SK-N-SH (cell line): ENCODE measurements around the gene LIN9. TPM values are rescaled to one million over a fixed set of nuclear protein-coding genes. Genes with fewer than 3 reads are reported as not detected.

Experiments
- CTCF ChIA-PET: fragments of 300-600, 350-600 bp; formaldehyde crosslinking; extraction: SDS; loops from one replicate; lab custom pipeline; 2021; lab: Yijun Ruan, JAX
- POLR2A ChIA-PET: fragments of 350-600 bp; sonication (Branson Sonifier 250); formaldehyde crosslinking; extraction: SDS; loops from one replicate; lab custom pipeline; 2020; ENCODE audit warnings: antibody characterized with exemption, inconsistent platforms; lab: Yijun Ruan, JAX
- DNase-seq: peaks from one replicate; pipeline ENCODE4 v3.0.0; 2012
- H2AFZ ChIP-seq: fragments of 200-600 bp; sonication (generic); 2 replicates; pipeline ENCODE4 v1.8.1; 2016; ENCODE audit warnings: antibody characterized with exemption, mild to moderate bottlenecking, low read depth
- H3F3A ChIP-seq: fragments of 200-600 bp; sonication (generic); replicated peaks from 2 replicates; pipeline ENCODE3; 2016; ENCODE audit warnings: antibody characterized with exemption, mild to moderate bottlenecking; ENCODE audit not compliant: insufficient read depth
- H3K27ac ChIP-seq, 2 experiments: fragments of 200-500 bp in 1 of 2; fragments of 200-600 bp in 1 of 2; sonication (Bioruptor generic) in 1 of 2; sonication (generic), shearing (Covaris generic) in 1 of 2; 2 replicates each; pipeline versions ENCODE4 v1.5.1 to v1.6.1; 2014 to 2016; ENCODE audit warnings: low read depth in 2 of 2, inconsistent platforms in 1 of 2, low read length in 1 of 2, mild to moderate bottlenecking in 1 of 2, mixed read lengths in 1 of 2
- H3K27me3 ChIP-seq: fragments of 200-600 bp; sonication (generic), shearing (Covaris generic); 2 replicates; pipeline ENCODE4 v1.6.1; 2016; ENCODE audit warnings: mixed run types; ENCODE audit not compliant: insufficient read depth
- H3K36me3 ChIP-seq, 2 experiments: fragments of 200-500 bp in 1 of 2; fragments of 200-600 bp in 1 of 2; sonication (Bioruptor generic) in 1 of 2; sonication (generic) in 1 of 2; replicated peaks in 1 of 2; 2 replicates each; pipeline versions ENCODE3 to v1.5.1; 2014 to 2016; ENCODE audit warnings: low read length in 1 of 2, mild to moderate bottlenecking in 1 of 2; ENCODE audit not compliant: insufficient read depth in 2 of 2, control insufficient read depth in 1 of 2
- H3K4me1 ChIP-seq, 2 experiments: fragments of 200-500 bp in 1 of 2; fragments of 200-600 bp in 1 of 2; sonication (Bioruptor generic) in 1 of 2; sonication (generic), shearing (Covaris generic) in 1 of 2; 2 replicates each; pipeline versions ENCODE4 v1.5.1 to v1.6.1; 2014 to 2016; ENCODE audit warnings: low read depth in 1 of 2, low read length in 1 of 2, mixed run types in 1 of 2; ENCODE audit not compliant: insufficient read depth in 2 of 2, control insufficient read depth in 1 of 2
- H3K4me2 ChIP-seq: fragments of 200-600 bp; sonication (generic), shearing (Covaris generic); 2 replicates; pipeline ENCODE4 v1.6.1; 2017; ENCODE audit warnings: mixed run types
- H3K4me3 ChIP-seq, 2 experiments: fragments of 200-500 bp in 1 of 2; fragments of 200-600 bp in 1 of 2; sonication (Bioruptor generic) in 1 of 2; sonication (generic), shearing (Covaris generic) in 1 of 2; 2 replicates each; pipeline versions ENCODE4 v1.5.1 to v1.8.1; 2014 to 2016; ENCODE audit warnings: low read depth in 2 of 2, inconsistent platforms in 1 of 2, low read length in 1 of 2, mild to moderate bottlenecking in 1 of 2, mixed read lengths in 1 of 2, moderate library complexity in 1 of 2
- H3K79me2 ChIP-seq: fragments of 200-600 bp; sonication (generic); 2 replicates; pipeline ENCODE4 v1.8.1; 2017; ENCODE audit warnings: mild to moderate bottlenecking; ENCODE audit not compliant: insufficient read depth
- H3K9ac ChIP-seq: fragments of 200-600 bp; sonication (generic); 2 replicates; pipeline ENCODE4 v1.6.1; 2017; ENCODE audit warnings: mixed run types
- H3K9me2 ChIP-seq: fragments of 200-600 bp; sonication (generic); 2 replicates; pipeline ENCODE4 v1.6.1; 2017; ENCODE audit warnings: mixed run types
- H3K9me3 ChIP-seq: fragments of 200-600 bp; sonication (generic); 2 replicates; pipeline ENCODE4 v1.6.1; 2017; ENCODE audit warnings: mixed run types, mild to moderate bottlenecking, moderate library complexity
- H4K20me1 ChIP-seq: fragments of 200-600 bp; sonication (generic); 2 replicates; pipeline ENCODE4 v1.6.1; 2017; ENCODE audit warnings: mild to moderate bottlenecking, mixed run types; ENCODE audit not compliant: insufficient read depth
- EZH2phosphoT487 ChIP-seq: fragments of 200-600 bp; sonication (generic); IDR thresholded peaks from 2 replicates; pipeline ENCODE4 v1.6.1; 2017; ENCODE audit warnings: low read depth, mixed run types, mild to moderate bottlenecking, antibody characterized with exemption, moderate library complexity, borderline replicate concordance
- FOSL2 ChIP-seq: IDR thresholded peaks from 2 replicates; pipeline ENCODE4 v1.4.0; 2012; ENCODE audit warnings: low read depth, mild to moderate bottlenecking, moderate library complexity, borderline replicate concordance
- FOXJ3 ChIP-seq: sonication (generic); formaldehyde crosslinking; IDR thresholded peaks from 2 replicates; pipeline ENCODE4 v1.5.1; 2020; ENCODE audit warnings: mild to moderate bottlenecking, missing genetic modification reagents
- FOXM1 ChIP-seq: IDR thresholded peaks from 2 replicates; pipeline ENCODE4 v1.4.0; 2012; ENCODE audit warnings: low read depth, mild to moderate bottlenecking
- GATA2 ChIP-seq: sonication (generic); formaldehyde crosslinking; IDR thresholded peaks from 2 replicates; pipeline ENCODE4 v1.5.0; 2020; ENCODE audit warnings: mild to moderate bottlenecking, missing genetic modification reagents
- MAX ChIP-seq: IDR thresholded peaks from 2 replicates; pipeline ENCODE4 v1.4.0; 2012; ENCODE audit warnings: low read depth
- MEF2A ChIP-seq: IDR thresholded peaks from 2 replicates; pipeline ENCODE4 v1.4.0; 2012; ENCODE audit warnings: low read depth, borderline replicate concordance
- PBX3 ChIP-seq: IDR thresholded peaks from 2 replicates; pipeline ENCODE4; 2012
- RAD21 ChIP-seq: IDR thresholded peaks from 2 replicates; pipeline ENCODE4 v1.6.1; 2012; ENCODE audit warnings: mild to moderate bottlenecking, low read length
- RXRA ChIP-seq: IDR thresholded peaks from 2 replicates; pipeline ENCODE4 v1.4.0; 2012; ENCODE audit warnings: low read depth, mild to moderate bottlenecking, borderline replicate concordance
- SIN3A ChIP-seq: IDR thresholded peaks from 2 replicates; pipeline ENCODE4 v1.6.1; 2012; ENCODE audit warnings: low read depth, mild to moderate bottlenecking, low read length, moderate library complexity, borderline replicate concordance
- TCF12 ChIP-seq: IDR thresholded peaks from 2 replicates; pipeline ENCODE4 v1.4.0; 2012
- YY1 ChIP-seq: IDR thresholded peaks from 2 replicates; pipeline ENCODE4 v1.4.0; 2012; ENCODE audit warnings: low read depth, mild to moderate bottlenecking
- WGBS: methylation state at CpG from one replicate; pipeline ENCODE4 v1.1.6; 2017; ENCODE audit warnings: low lambda C conversion rate; 5-methylcytosine and 5-hydroxymethylcytosine counted together
- polyA plus RNA-seq, 3 experiments: library from polyadenylated mRNA; depleted of rRNA; stranded (reverse); fragments of >200 nt; gene quantifications; 2 replicates each; pipeline ENCODE4 v1.2.3, GENCODE V29; 2012
- TF ChIP-seq, protein P1 (sequence below): fragments of 200-600 bp; sonication (generic); IDR thresholded peaks from 2 replicates; pipeline ENCODE4 v1.6.1; 2017; ENCODE audit warnings: antibody characterized with exemption, mild to moderate bottlenecking, moderate library complexity
- TF ChIP-seq, protein P2 (sequence below): fragments of 150-350 bp; IDR thresholded peaks from 2 replicates; pipeline ENCODE4 v1.6.1; 2017; ENCODE audit warnings: antibody characterized with exemption, low read length, low read depth, borderline replicate concordance
- TF ChIP-seq, protein P3 (sequence below): fragments of 150-350 bp; IDR thresholded peaks from 2 replicates; pipeline ENCODE4 v1.6.1; 2016; ENCODE audit warnings: mild to moderate bottlenecking, low read depth, low read length

The LIN9 gene
- polyA plus RNA-seq, 1 of the 3 experiments (the other 2 are of a cell fraction) = 1.7 TPM

- no peaks in the 10 kb centered on the region for H3K36me3 ChIP-seq
- H3K4me1 ChIP-seq = no peaks in the 10 kb centered on the region
- POLR2A ChIA-PET = no interaction called here
- DNase-seq = no peak
- H4K20me1 ChIP-seq = no peaks in the 10 kb centered on the region
- H3K9me2 ChIP-seq = no peaks in the 10 kb centered on the region
- CTCF ChIA-PET = interaction anchor here (0.6 to 1.7 kb wide), 2 partner anchors 11 to 12 kb away, joined by 3 to 8 read pairs; no protein-coding TSS in a partner anchor
- H3K4me3 ChIP-seq = no peak overlapping the region
- 79% methylated on average over 10 of the region's 10 CpGs for WGBS
- no peaks in the 10 kb centered on the region for H3K27me3 ChIP-seq
- H3K4me2 ChIP-seq = no peak overlapping the region
- TF ChIP-seq YY1 = no peak
- TF ChIP-seq MAX = no peak
- TF ChIP-seq FOXM1 = no peak
- TF ChIP-seq GATA2 = no peak
- no peak for TF ChIP-seq RAD21
- TF ChIP-seq TCF12 = no peak
- TF ChIP-seq, protein P1, sequence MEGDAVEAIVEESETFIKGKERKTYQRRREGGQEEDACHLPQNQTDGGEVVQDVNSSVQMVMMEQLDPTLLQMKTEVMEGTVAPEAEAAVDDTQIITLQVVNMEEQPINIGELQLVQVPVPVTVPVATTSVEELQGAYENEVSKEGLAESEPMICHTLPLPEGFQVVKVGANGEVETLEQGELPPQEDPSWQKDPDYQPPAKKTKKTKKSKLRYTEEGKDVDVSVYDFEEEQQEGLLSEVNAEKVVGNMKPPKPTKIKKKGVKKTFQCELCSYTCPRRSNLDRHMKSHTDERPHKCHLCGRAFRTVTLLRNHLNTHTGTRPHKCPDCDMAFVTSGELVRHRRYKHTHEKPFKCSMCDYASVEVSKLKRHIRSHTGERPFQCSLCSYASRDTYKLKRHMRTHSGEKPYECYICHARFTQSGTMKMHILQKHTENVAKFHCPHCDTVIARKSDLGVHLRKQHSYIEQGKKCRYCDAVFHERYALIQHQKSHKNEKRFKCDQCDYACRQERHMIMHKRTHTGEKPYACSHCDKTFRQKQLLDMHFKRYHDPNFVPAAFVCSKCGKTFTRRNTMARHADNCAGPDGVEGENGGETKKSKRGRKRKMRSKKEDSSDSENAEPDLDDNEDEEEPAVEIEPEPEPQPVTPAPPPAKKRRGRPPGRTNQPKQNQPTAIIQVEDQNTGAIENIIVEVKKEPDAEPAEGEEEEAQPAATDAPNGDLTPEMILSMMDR = no peak
- no peak for TF ChIP-seq MEF2A
- TF ChIP-seq EZH2phosphoT487 = no peak
- no peak for TF ChIP-seq SIN3A
- TF ChIP-seq, protein P2, sequence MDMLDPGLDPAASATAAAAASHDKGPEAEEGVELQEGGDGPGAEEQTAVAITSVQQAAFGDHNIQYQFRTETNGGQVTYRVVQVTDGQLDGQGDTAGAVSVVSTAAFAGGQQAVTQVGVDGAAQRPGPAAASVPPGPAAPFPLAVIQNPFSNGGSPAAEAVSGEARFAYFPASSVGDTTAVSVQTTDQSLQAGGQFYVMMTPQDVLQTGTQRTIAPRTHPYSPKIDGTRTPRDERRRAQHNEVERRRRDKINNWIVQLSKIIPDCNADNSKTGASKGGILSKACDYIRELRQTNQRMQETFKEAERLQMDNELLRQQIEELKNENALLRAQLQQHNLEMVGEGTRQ = no peak
- TF ChIP-seq, protein P3, sequence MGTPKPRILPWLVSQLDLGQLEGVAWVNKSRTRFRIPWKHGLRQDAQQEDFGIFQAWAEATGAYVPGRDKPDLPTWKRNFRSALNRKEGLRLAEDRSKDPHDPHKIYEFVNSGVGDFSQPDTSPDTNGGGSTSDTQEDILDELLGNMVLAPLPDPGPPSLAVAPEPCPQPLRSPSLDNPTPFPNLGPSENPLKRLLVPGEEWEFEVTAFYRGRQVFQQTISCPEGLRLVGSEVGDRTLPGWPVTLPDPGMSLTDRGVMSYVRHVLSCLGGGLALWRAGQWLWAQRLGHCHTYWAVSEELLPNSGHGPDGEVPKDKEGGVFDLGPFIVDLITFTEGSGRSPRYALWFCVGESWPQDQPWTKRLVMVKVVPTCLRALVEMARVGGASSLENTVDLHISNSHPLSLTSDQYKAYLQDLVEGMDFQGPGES = no peak
- TF ChIP-seq RXRA = no peak
- no peaks in the 10 kb centered on the region for H3K9me3 ChIP-seq
- no peak overlapping the region for H2AFZ ChIP-seq
- no peak overlapping the region for H3K27ac ChIP-seq
- H3K79me2 ChIP-seq = no peaks in the 10 kb centered on the region
- no peaks in the 10 kb centered on the region for H3F3A ChIP-seq
- H3K9ac ChIP-seq = no peak overlapping the region
Observed at GRCh38 chr1:226320930-226321329, 12.0 kb upstream of the LIN9 start.

GRCh38 chr1:226318471-226318870 is 9.5 kb upstream of the LIN9 start:
- no peaks in the 10 kb centered on the region for H3K27me3 ChIP-seq
- H4K20me1 ChIP-seq = no peaks in the 10 kb centered on the region
- WGBS = 86% methylated on average over 5 of the region's 5 CpGs
- no peak for DNase-seq
- no peak overlapping the region for H3K27ac ChIP-seq
- H3K9me3 ChIP-seq = no peaks in the 10 kb centered on the region
- ChIA-PET POLR2A (no interaction called here), CTCF (interaction anchor here (1.0 to 1.4 kb wide), 2 partner anchors 9 to 15 kb away, joined by 3 to 8 read pairs; partner anchors contain the start of gene LIN9)
- no peaks in the 10 kb centered on the region for H3F3A ChIP-seq
- no peak overlapping the region for H3K9ac ChIP-seq
- H3K4me3 ChIP-seq = no peak overlapping the region
- no peaks in the 10 kb centered on the region for H3K4me1 ChIP-seq
- no peaks in the 10 kb centered on the region for H3K79me2 ChIP-seq
- H3K4me2 ChIP-seq = no peak overlapping the region
- H3K9me2 ChIP-seq = no peaks in the 10 kb centered on the region
- TF ChIP-seq, protein P3 = no peak
- TF ChIP-seq PBX3 (no peak), FOXJ3 (CRISPR knock-in tag) (no peak), FOSL2 (no peak)
- TF ChIP-seq, protein P1 = no peak
- no peak overlapping the region for H2AFZ ChIP-seq
- no peaks in the 10 kb centered on the region for H3K36me3 ChIP-seq
